HG02938 (cell line): Measurements from ENCODE around the gene ATP2A3.

ENCODE experiments used
- ATAC-seq: cut with Tn5 transposase; IDR thresholded peaks from one replicate; pipeline ENCODE4 v1.9.1; 2021; ENCODE audit warnings: mild to moderate bottlenecking, moderate library complexity; ENCODE audit not compliant: unreplicated experiment

ATP2A3 gene

GRCh38 chr17:3974138-3974687 lies 10.0 kb upstream of the ATP2A3 start:
- no peak for ATAC-seq

GRCh38 chr17:3973495-3974137 lies 9.4 kb upstream of the ATP2A3 start:
- no peak for ATAC-seq

- ATAC-seq = no peak
Measured at GRCh38 chr17:3972931-3973330, 8.7 kb upstream of the ATP2A3 start.

- no peak for ATAC-seq
Measured at GRCh38 chr17:3972281-3972731, 8.1 kb upstream of the ATP2A3 start.

- no peak for ATAC-seq
Measured at GRCh38 chr17:3970668-3971067, 6.4 kb upstream of the ATP2A3 start.

GRCh38 chr17:3969963-3970362 lies 5.7 kb upstream of the ATP2A3 start:
- no peak for ATAC-seq

GRCh38 chr17:3968886-3969524 lies 4.8 kb upstream of the ATP2A3 start:
- ATAC-seq = no peak

GRCh38 chr17:3968015-3968414 lies 3.8 kb upstream of the ATP2A3 start:
- ATAC-seq = no peak

GRCh38 chr17:3966720-3967363 lies 2.6 kb upstream of the ATP2A3 start:
- no peak for ATAC-seq

- ATAC-seq = no peak
Measured at GRCh38 chr17:3965118-3965800, 1.0 kb upstream of the ATP2A3 start.

GRCh38 chr17:3963237-3964201 lies 718 bp downstream of the ATP2A3 start:
- no peak for ATAC-seq

GRCh38 chr17:3962965-3963236 lies 1.3 kb downstream of the ATP2A3 start:
- no peak for ATAC-seq

- no peak for ATAC-seq
Measured at GRCh38 chr17:3962217-3962964, 1.8 kb downstream of the ATP2A3 start.

GRCh38 chr17:3961564-3962047 lies 2.6 kb downstream of the ATP2A3 start:
- ATAC-seq = no peak

- ATAC-seq = no peak
Measured at GRCh38 chr17:3960764-3961163, 3.5 kb downstream of the ATP2A3 start.

GRCh38 chr17:3959921-3960601 lies 4.2 kb downstream of the ATP2A3 start:
- ATAC-seq = no peak

- ATAC-seq = no peak
Measured at GRCh38 chr17:3959295-3959899, 4.8 kb downstream of the ATP2A3 start.

- no peak for ATAC-seq
Measured at GRCh38 chr17:3957735-3958599, 6.3 kb downstream of the ATP2A3 start.
